ENCODE data around the gene SYNM. TPM values are rescaled to one million over a fixed set of nuclear protein-coding genes. Genes with fewer than 3 reads are reported as not detected.
A peak's percentile ranks its signal among the peaks of the same experiment; 100 is the strongest.

Gene SYNM
- total RNA-seq, 4 donors from 2014 or later: 6.0 to 38.5 (median 15.6) TPM

DNA sequence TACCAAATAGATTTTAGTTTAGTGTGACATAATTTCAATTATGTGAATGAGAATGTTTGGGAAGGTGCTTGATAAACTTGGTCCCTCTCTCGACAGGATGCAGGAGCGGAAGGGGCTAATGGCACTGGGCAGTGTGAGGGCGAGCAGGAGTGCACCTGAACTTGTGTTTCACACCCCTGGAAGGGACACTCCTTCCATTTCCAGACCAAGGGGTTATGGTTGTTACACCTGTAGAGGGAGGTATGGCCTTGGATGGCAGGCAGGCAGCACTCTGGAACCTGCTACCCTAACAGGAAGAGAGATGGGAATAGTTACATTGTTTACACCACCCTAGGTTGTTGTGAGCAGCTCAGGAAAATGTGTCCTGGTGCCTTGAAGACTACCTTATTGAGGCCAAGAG, 22.1 kb downstream of the SYNM start:
- Histone ChIP-seq H3K27me3 (no peaks in the 10 kb centered on the region), H3K4me1 (peaks cover 0 to 20% (median 0%) of the 10 kb centered on the region in 4 donors), H3K9me3 (no peaks in the 10 kb centered on the region), H3K36me3 (peaks cover 0 to 3% (median 0%) of the 10 kb centered on the region in 3 donors), H3K4me3 (no peak overlapping the region), H3K27ac (peak overlapping the region in 1 of 4 donors; percentile 28)
- DNase-seq: peak in 1 of 3 donors; percentile 17
- no peak for TF ChIP-seq POLR2A (IDR thresholded peaks at IDR 0.05)
- TF ChIP-seq, protein P1, sequence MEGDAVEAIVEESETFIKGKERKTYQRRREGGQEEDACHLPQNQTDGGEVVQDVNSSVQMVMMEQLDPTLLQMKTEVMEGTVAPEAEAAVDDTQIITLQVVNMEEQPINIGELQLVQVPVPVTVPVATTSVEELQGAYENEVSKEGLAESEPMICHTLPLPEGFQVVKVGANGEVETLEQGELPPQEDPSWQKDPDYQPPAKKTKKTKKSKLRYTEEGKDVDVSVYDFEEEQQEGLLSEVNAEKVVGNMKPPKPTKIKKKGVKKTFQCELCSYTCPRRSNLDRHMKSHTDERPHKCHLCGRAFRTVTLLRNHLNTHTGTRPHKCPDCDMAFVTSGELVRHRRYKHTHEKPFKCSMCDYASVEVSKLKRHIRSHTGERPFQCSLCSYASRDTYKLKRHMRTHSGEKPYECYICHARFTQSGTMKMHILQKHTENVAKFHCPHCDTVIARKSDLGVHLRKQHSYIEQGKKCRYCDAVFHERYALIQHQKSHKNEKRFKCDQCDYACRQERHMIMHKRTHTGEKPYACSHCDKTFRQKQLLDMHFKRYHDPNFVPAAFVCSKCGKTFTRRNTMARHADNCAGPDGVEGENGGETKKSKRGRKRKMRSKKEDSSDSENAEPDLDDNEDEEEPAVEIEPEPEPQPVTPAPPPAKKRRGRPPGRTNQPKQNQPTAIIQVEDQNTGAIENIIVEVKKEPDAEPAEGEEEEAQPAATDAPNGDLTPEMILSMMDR (IDR thresholded peaks at IDR 0.05): no peak

DNA sequence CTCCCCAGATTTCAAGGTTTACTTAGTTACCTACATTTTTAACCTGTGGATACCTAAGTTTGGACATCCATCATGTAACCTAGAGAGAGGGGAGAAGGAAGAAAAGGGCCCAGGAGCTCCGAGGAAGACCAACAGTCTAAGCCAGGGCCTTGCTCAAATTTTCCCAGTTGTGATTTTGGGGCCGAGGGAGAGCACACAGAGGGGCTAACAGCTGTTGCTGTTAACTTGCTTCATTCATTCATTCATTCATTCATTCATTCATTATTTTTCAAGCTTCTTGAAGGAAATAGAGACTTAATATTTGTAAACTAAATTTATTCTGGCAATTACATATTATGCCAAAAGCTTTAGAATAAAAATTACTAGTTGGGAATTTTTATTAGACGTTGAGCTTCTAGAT, 22.9 kb downstream of the SYNM start:
- Histone ChIP-seq H3K9me3 (no peaks in the 10 kb centered on the region), H3K4me1 (peaks cover 0 to 20% (median 0%) of the 10 kb centered on the region in 4 donors), H3K36me3 (peaks cover 0 to 3% (median 0%) of the 10 kb centered on the region in 3 donors), H3K4me3 (no peak overlapping the region), H3K27me3 (no peaks in the 10 kb centered on the region), H3K27ac (peak overlapping the region in 1 of 4 donors; percentile 28)
- DNase-seq: no peak
- TF ChIP-seq, protein P1 (IDR thresholded peaks at IDR 0.05): no peak
- TF ChIP-seq POLR2A (IDR thresholded peaks at IDR 0.05): no peak

DNA sequence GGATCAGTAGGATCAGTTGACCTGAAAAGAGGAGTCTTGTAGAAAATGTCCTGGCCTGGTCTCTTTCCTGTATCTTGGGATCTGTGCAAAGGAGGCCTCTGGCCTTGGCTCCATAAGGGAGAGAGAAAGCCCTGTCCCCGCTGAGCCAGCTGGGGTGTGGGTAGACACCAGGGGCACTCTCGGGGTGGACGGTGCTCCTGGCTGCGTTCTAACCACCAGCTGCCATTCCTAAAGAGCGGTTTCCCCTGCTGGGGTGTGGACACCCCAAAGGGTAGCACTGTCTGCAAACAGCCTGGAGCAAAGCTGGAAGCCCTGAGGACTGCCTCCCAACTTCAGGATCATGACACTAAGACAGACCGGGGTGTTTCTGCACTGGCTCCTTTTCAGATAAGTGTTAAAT, 23.5 kb downstream of the SYNM start:
- DNase-seq: peak in 1 of 3 donors; percentile 18
- Histone ChIP-seq H3K9me3 (no peaks in the 10 kb centered on the region), H3K4me1 (peaks cover 0 to 13% (median 0%) of the 10 kb centered on the region in 4 donors), H3K36me3 (peaks cover 0 to 3% (median 0%) of the 10 kb centered on the region in 3 donors), H3K27ac (peak overlapping the region in 1 of 4 donors; percentile 22), H3K4me3 (no peak overlapping the region), H3K27me3 (no peaks in the 10 kb centered on the region)
- TF ChIP-seq, protein P1 (IDR thresholded peaks at IDR 0.05): no peak
- TF ChIP-seq POLR2A (IDR thresholded peaks at IDR 0.05): no peak

DNA sequence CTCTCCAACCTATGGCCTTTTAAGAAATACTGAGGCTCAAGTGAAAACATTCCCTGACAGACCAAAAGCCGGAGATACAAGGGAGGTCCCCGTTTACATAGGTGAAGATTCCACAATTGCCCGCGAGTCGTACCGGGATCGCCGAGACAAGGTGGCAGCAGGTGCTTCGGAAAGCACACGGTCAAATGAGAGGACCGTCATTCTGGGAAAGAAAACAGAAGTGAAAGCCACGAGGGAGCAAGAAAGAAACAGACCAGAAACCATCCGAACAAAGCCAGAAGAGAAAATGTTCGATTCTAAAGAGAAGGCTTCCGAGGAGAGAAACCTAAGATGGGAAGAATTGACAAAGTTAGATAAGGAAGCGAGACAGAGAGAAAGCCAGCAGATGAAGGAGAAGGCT, 24.8 kb downstream of the SYNM start:
- Histone ChIP-seq H3K9me3 (no peaks in the 10 kb centered on the region), H3K27ac (peak overlapping the region in 1 of 4 donors; percentile 29), H3K27me3 (no peaks in the 10 kb centered on the region), H3K36me3 (peaks cover 0 to 3% (median 0%) of the 10 kb centered on the region in 3 donors), H3K4me3 (no peak overlapping the region), H3K4me1 (peaks cover 0 to under 1% (median 0%) of the 10 kb centered on the region in 4 donors)
- DNase-seq: peak in 1 of 3 donors; percentile 34
- no peak for TF ChIP-seq POLR2A (IDR thresholded peaks at IDR 0.05)
- TF ChIP-seq, protein P1 (IDR thresholded peaks at IDR 0.05): no peak

DNA sequence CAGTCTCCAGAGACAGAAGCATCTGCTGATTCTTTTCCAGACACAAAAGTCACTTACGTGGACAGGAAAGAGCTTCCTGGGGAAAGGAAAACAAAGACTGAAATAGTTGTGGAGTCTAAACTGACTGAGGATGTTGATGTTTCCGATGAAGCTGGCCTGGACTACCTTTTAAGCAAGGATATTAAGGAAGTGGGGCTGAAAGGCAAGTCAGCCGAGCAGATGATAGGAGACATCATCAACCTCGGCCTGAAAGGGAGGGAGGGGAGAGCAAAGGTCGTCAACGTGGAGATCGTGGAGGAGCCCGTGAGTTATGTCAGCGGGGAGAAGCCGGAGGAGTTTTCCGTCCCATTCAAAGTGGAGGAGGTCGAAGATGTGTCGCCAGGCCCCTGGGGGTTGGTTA, 25.4 kb downstream of the SYNM start:
- H3K9me3 ChIP-seq: no peaks in the 10 kb centered on the region
- no peaks in the 10 kb centered on the region for H3K4me1 ChIP-seq
- H3K4me3 ChIP-seq: no peak overlapping the region
- peak in 1 of 3 donors; percentile 38 for DNase-seq
- peaks cover 0 to 3% (median 0%) of the 10 kb centered on the region in 3 donors for H3K36me3 ChIP-seq
- peak overlapping the region in 1 of 4 donors; percentile 29 for H3K27ac ChIP-seq
- TF ChIP-seq POLR2A (IDR thresholded peaks at IDR 0.05): no peak
- TF ChIP-seq, protein P1 (IDR thresholded peaks at IDR 0.05): no peak
- no peaks in the 10 kb centered on the region for H3K27me3 ChIP-seq

Data from Peyer's patch (tissue), 4 donors.